Measurements from ENCODE around the gene NOXO1. TPM values are rescaled to one million over a fixed set of nuclear protein-coding genes. Genes with fewer than 3 reads are reported as not detected.

The NOXO1 gene
- total and polyA plus RNA-seq, 11 donors, result 0.06 to 0.15 TPM; not detected in 9

DNA sequence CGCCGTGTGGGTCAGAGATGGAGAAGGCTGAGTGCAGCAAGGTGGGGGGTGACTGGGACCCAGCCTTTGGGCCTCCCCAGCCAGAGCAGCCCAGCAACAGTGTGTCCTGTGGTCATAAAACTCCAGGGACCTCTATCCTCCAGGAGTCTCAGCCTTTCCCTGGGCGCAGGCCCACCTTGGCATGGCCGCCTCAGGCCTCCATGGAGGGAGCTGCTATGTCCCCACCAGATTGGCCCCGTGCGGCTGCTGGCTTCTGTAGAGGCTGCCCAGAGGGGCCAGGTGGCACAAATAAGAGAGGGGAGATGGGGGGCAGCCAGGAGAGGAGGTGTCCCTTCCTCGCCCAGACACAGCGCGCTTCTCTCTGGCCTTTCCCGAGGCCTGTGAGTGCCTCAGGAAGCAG is 5.9 kb upstream of the NOXO1 start:
- Histone ChIP-seq H3K4me3 (no peak overlapping the region), H3K27ac (no peak overlapping the region), H3K36me3 (peaks cover 0 to 20% (median 13%) of the 10 kb centered on the region in 9 donors), H3K4me1 (peaks cover 8 to 52% (median 31%) of the 10 kb centered on the region in 12 donors), H3K27me3 (peaks cover 11 to 46% (median 31%) of the 10 kb centered on the region in 9 donors), H3K9me3 (no peaks in the 10 kb centered on the region)
- 84 to 94% (median 90%) methylated on average over 10 of the region's 10 CpGs for WGBS, 4 donors
- ATAC-seq (no peak), DNase-seq (no peak)
- TF ChIP-seq, protein P1, sequence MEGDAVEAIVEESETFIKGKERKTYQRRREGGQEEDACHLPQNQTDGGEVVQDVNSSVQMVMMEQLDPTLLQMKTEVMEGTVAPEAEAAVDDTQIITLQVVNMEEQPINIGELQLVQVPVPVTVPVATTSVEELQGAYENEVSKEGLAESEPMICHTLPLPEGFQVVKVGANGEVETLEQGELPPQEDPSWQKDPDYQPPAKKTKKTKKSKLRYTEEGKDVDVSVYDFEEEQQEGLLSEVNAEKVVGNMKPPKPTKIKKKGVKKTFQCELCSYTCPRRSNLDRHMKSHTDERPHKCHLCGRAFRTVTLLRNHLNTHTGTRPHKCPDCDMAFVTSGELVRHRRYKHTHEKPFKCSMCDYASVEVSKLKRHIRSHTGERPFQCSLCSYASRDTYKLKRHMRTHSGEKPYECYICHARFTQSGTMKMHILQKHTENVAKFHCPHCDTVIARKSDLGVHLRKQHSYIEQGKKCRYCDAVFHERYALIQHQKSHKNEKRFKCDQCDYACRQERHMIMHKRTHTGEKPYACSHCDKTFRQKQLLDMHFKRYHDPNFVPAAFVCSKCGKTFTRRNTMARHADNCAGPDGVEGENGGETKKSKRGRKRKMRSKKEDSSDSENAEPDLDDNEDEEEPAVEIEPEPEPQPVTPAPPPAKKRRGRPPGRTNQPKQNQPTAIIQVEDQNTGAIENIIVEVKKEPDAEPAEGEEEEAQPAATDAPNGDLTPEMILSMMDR (IDR thresholded peaks at IDR 0.05), result no peak
- no peak for TF ChIP-seq POLR2A (IDR thresholded peaks at IDR 0.05)
- intact Hi-C loops (cut with DNase I), result no loop called here

DNA sequence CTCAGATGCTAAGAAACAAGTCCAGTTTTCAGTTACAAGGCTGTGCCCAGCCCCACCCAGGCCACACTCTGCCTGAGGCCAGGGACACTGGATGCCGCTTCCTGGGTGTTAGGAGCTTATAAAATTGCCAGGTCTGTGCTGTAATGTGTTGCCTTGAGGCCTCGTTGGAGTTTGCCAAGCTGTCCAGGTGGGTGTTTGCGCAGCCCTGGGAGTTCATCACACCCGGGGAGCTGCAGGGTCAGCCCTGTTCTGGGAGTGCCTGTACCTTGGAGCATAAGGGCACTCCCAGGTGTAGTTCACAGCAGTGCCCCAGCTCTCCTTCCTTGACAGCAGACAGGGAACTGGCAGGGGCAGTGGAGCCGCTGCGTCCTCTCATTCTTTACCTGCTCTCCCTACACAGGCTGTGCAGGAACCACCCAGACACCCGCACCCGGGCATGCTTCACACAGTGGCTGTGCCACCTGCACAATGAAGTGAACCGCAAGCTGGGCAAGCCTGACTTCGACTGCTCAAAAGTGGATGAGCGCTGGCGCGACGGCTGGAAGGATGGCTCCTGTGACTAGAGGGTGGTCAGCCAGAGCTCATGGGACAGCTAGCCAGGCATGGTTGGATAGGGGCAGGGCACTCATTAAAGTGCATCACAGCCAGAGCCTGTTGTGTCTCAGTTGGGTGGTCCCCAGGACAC is 4.3 kb upstream of the NOXO1 start:
- no peaks in the 10 kb centered on the region for H3K9me3 ChIP-seq
- peaks cover 3 to 39% (median 17%) of the 10 kb centered on the region in 12 donors for H3K4me1 ChIP-seq
- H3K27ac ChIP-seq, result no peak overlapping the region
- H3K4me3 ChIP-seq, result peak overlapping the region in 1 of 12 donors; percentile 98
- intact Hi-C loops (cut with DNase I), result loop anchor here in 1 of 10 donors (2.0 kb wide), 1 partner anchor 23 kb away; the partner anchor contains the start of gene ZNF598
- TF ChIP-seq POLR2A (IDR thresholded peaks at IDR 0.05), result no peak
- TF ChIP-seq, protein P1 (IDR thresholded peaks at IDR 0.05), result no peak
- 90 to 96% (median 95%) methylated on average over 6 to 14 of the region's 14 CpGs for WGBS, 4 donors
- no peak for ATAC-seq
- H3K27me3 ChIP-seq, result peaks cover 11 to 49% (median 28%) of the 10 kb centered on the region in 9 donors
- DNase-seq, result no peak
- peaks cover 0 to 20% (median 13%) of the 10 kb centered on the region in 9 donors for H3K36me3 ChIP-seq

DNA sequence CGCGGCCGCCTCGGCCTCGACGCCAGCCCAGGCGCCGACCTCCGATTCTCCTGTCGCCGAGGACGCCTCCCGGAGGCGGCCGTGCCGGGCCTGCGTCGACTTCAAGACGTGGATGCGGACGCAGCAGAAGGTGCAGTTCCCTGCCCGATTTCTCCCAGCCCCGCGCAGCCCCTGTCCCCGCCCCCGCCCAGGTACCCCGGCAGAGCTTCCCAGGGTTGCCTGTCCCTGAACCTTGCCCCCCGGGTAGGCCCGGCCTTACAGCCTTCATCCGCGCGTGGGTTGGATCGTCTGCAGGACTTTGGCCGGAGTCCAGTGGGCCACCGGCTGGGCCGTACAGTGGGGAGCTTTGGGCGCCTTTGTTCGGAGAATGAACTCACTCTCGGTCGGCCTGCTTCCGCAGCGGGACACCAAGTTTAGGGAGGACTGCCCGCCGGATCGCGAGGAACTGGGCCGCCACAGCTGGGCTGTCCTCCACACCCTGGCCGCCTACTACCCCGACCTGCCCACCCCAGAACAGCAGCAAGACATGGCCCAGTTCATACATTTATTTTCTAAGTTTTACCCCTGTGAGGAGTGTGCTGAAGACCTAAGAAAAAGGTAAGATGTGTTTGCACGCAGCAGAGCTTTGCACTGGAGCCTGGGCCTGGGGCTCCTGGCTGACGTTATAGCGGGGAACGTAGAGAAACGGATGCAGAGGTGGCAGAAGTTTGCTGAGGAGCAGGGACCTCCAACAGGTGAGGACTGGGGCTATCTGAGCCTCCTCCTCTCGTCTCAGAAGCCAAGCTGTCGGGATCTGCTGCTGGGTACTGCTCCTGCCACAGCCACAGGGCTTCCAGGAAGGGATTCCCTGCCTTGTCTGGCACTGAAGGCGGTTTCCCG is 3.3 kb upstream of the NOXO1 start:
- Histone ChIP-seq H3K27ac (peak overlapping the region in 11 of 12 donors; percentile 62 to 88 (median 80)), H3K4me1 (peaks cover 3 to 39% (median 20%) of the 10 kb centered on the region in 12 donors), H3K4me3 (peak overlapping the region; percentile 59 to 98 (median 86)), H3K9me3 (no peaks in the 10 kb centered on the region), H3K36me3 (peaks cover 0 to 20% (median 13%) of the 10 kb centered on the region in 9 donors), H3K27me3 (peaks cover 12 to 51% (median 26%) of the 10 kb centered on the region in 9 donors)
- TF ChIP-seq, protein P1 (IDR thresholded peaks at IDR 0.05), result no peak
- TF ChIP-seq POLR2A (IDR thresholded peaks at IDR 0.05), result no peak
- no peak for DNase-seq
- 11 to 22% (median 12%) methylated on average over 19 to 58 of the region's 58 CpGs for WGBS, 4 donors
- intact Hi-C loops (cut with DNase I), result loop anchor here in 1 of 10 donors (2.0 kb wide), 1 partner anchor 24 kb away; the partner anchor contains the start of gene ZNF598
- peak in 2 of 4 donors; percentile 1 to 20 for ATAC-seq

All from heart left ventricle (tissue), 16 donors.